ENCODE measurements around the gene CMTM6.
A peak's percentile ranks its signal among the peaks of the same experiment; 100 is the strongest.
"Not testable (repeated sequence)": the region's sequence is repeated elsewhere in the genome, so short reads cannot be mapped to it uniquely, and the experiment has no call there.

CMTM6 gene

GRCh38 chr3:32466808-32467207 lies 35.8 kb downstream of the CMTM6 start:
- not testable (repeated sequence) for DNase-seq (ENCODE audit: low read depth)

- DNase-seq (ENCODE audit: low read depth): not testable (repeated sequence)
Measured at GRCh38 chr3:32464726-32465125, 37.9 kb downstream of the CMTM6 start.

GRCh38 chr3:32463415-32463814 lies 39.2 kb downstream of the CMTM6 start:
- DNase-seq (ENCODE audit: low read depth): not testable (repeated sequence)

- not testable (repeated sequence) for DNase-seq (ENCODE audit: low read depth)
Measured at GRCh38 chr3:32462191-32462986, 40.3 kb downstream of the CMTM6 start.

GRCh38 chr3:32460817-32461496 lies 41.7 kb downstream of the CMTM6 start:
- not testable (repeated sequence) for DNase-seq (ENCODE audit: low read depth)

GRCh38 chr3:32460031-32460749 lies 42.5 kb downstream of the CMTM6 start:
- DNase-seq (ENCODE audit: low read depth): peak; percentile 36

- DNase-seq (ENCODE audit: low read depth): no peak
Measured at GRCh38 chr3:32459450-32459849, 43.2 kb downstream of the CMTM6 start.

GRCh38 chr3:32457971-32458471 lies 44.6 kb downstream of the CMTM6 start:
- DNase-seq (ENCODE audit: low read depth): peak; percentile 45

- DNase-seq (ENCODE audit: low read depth): no peak
Measured at GRCh38 chr3:32456429-32457130, 46.1 kb downstream of the CMTM6 start.

- DNase-seq (ENCODE audit: low read depth): no peak
Measured at GRCh38 chr3:32455609-32456428, 46.8 kb downstream of the CMTM6 start.

- DNase-seq (ENCODE audit: low read depth): no peak
Measured at GRCh38 chr3:32454731-32455608, 47.7 kb downstream of the CMTM6 start.

- DNase-seq (ENCODE audit: low read depth): no peak
Measured at GRCh38 chr3:32454111-32454510, 48.5 kb downstream of the CMTM6 start.

GRCh38 chr3:32453346-32453745 lies 49.3 kb downstream of the CMTM6 start:
- no peak for DNase-seq (ENCODE audit: low read depth)

- DNase-seq (ENCODE audit: low read depth): no peak
Measured at GRCh38 chr3:32452009-32452408, 50.6 kb downstream of the CMTM6 start.

GRCh38 chr3:32450992-32451659 lies 51.5 kb downstream of the CMTM6 start:
- DNase-seq (ENCODE audit: low read depth): no peak

GRCh38 chr3:32450426-32450825 lies 52.2 kb downstream of the CMTM6 start:
- no peak for DNase-seq (ENCODE audit: low read depth)

- no peak for DNase-seq (ENCODE audit: low read depth)
Measured at GRCh38 chr3:32449691-32450090, 53.0 kb downstream of the CMTM6 start.

- no peak for DNase-seq (ENCODE audit: low read depth)
Measured at GRCh38 chr3:32448686-32449474, 53.8 kb downstream of the CMTM6 start.

Measured in stimulated activated CD8-positive, alpha-beta memory T cell treated with anti-CD3 and anti-CD28 coated beads, Interleukin-12 subunit alpha, Interleukin-12 subunit beta, amount 100 ng/mL, for 1 hour (primary cell).